Panc1 (cell line): ENCODE results near the gene OPN3. TPM values are rescaled to one million over a fixed set of nuclear protein-coding genes. Genes with fewer than 3 reads are reported as not detected.

Source experiments
- ATAC-seq: fragments of 200-7000 bp; cut with Tn5 transposase; 2 replicates; pipeline ENCODE4 v1.9.1; 2020; ENCODE audit warnings: mild to moderate bottlenecking, moderate library complexity
- BruUV-seq: library from RNA; stranded (reverse); fragments of 400-500 nt; replicated peaks from 2 replicates; lab custom pipeline; 2021; lab: Mats Ljungman, UMichigan
- CTCF ChIA-PET: fragments of 300-600 bp; sonication (Branson Sonifier 250); formaldehyde crosslinking; loops from one replicate; lab custom pipeline; 2022; ENCODE audit warnings: antibody characterized with exemption; lab: Charles Lee
- POLR2A ChIA-PET: fragments of 300-600 bp; sonication (Branson Sonifier 250); formaldehyde crosslinking; loops from one replicate; lab custom pipeline; 2022; ENCODE audit warnings: antibody characterized with exemption; lab: Charles Lee
- DNase-seq: peaks from one replicate; pipeline ENCODE4 v3.0.0-alpha.2; 2010; ENCODE audit warnings: low read depth, low spot score
- H3K27ac ChIP-seq: 2 replicates; pipeline ENCODE4 v1.5.1; 2011; ENCODE audit warnings: mild to moderate bottlenecking, low read length, inconsistent platforms
- H3K27me3 ChIP-seq: fragments of 200-500 bp; sonication (Bioruptor generic); 2 replicates; pipeline ENCODE4 v1.6.0; 2014; ENCODE audit warnings: low read length, inconsistent platforms; ENCODE audit not compliant: control insufficient read depth, insufficient read depth
- H3K36me3 ChIP-seq: fragments of 200-500 bp; sonication (Bioruptor generic); 2 replicates; pipeline ENCODE4 v1.5.1; 2014; ENCODE audit warnings: inconsistent platforms, mild to moderate bottlenecking, low read length, moderate library complexity; ENCODE audit not compliant: control insufficient read depth, insufficient read depth
- H3K4me1 ChIP-seq: 2 replicates; pipeline ENCODE4 v1.5.1; 2011; ENCODE audit warnings: inconsistent platforms, mild to moderate bottlenecking, low read length, moderate library complexity; ENCODE audit not compliant: control insufficient read depth, insufficient read depth
- H3K4me3 ChIP-seq, 2 experiments: 2 replicates each; pipeline ENCODE4 v1.5.1; 2011 to 2012; ENCODE audit warnings: low read depth in 2 of 2, low read length in 2 of 2, mild to moderate bottlenecking in 2 of 2, inconsistent platforms in 1 of 2, moderate library complexity in 1 of 2
- H3K9me3 ChIP-seq: fragments of 200-500 bp; sonication (Bioruptor generic); 2 replicates; pipeline ENCODE4 v1.5.1; 2014; ENCODE audit warnings: low read depth, mild to moderate bottlenecking, inconsistent platforms, low read length, moderate library complexity; ENCODE audit not compliant: control insufficient read depth, insufficient read depth
- POLR2AphosphoS5 ChIP-seq: IDR thresholded peaks from 2 replicates; pipeline ENCODE4 v1.6.1; 2012; ENCODE audit warnings: mild to moderate bottlenecking, low read depth, low read length, moderate library complexity
- SIN3A ChIP-seq: IDR thresholded peaks from 2 replicates; pipeline ENCODE4 v1.6.1; 2012; ENCODE audit warnings: low read depth, mild to moderate bottlenecking, low read length, moderate library complexity, borderline replicate concordance; ENCODE audit not compliant: insufficient read depth
- TCF7L2 ChIP-seq: IDR thresholded peaks from 2 replicates; pipeline ENCODE4 v1.6.1; 2011; ENCODE audit warnings: mild to moderate bottlenecking, low read depth, low read length, inconsistent platforms
- in situ Hi-C: cut with HindIII; loops from 2 replicates; pipeline ENCODE4 v1.10.0; 2016; ENCODE audit warnings: low sequenced_read_pairs, low pct_unique_long_range_greater_than_20kb
- intact Hi-C: fragments of 100-400 bp; cut with micrococcal nuclease; formaldehyde crosslinking; loops from one replicate; pipeline ENCODE4 v1.10.0; 2022; ENCODE audit not compliant: unreplicated experiment
- total RNA-seq: library from RNA; stranded (reverse); gene quantifications from one replicate; pipeline ENCODE4 v1.2.1, GENCODE V29; 2021; ENCODE audit not compliant: unreplicated experiment
- TF ChIP-seq, protein P1 (sequence below), 2 experiments: IDR thresholded peaks; 2 replicates each; pipeline ENCODE4 v1.6.1; 2011 to 2012; ENCODE audit warnings: low read depth in 2 of 2, control low read depth in 1 of 2, low read length in 1 of 2, mild to moderate bottlenecking in 1 of 2, moderate library complexity in 1 of 2; ENCODE audit not compliant: insufficient read depth in 1 of 2
- TF ChIP-seq, protein P2 (sequence below): fragments of 450-650 bp; IDR thresholded peaks from 2 replicates; pipeline ENCODE4 v1.5.1; 2017; ENCODE audit warnings: mild to moderate bottlenecking

The OPN3 gene
- total RNA-seq, 1 experiment from 2014 or later = 34.0 TPM

DNA sequence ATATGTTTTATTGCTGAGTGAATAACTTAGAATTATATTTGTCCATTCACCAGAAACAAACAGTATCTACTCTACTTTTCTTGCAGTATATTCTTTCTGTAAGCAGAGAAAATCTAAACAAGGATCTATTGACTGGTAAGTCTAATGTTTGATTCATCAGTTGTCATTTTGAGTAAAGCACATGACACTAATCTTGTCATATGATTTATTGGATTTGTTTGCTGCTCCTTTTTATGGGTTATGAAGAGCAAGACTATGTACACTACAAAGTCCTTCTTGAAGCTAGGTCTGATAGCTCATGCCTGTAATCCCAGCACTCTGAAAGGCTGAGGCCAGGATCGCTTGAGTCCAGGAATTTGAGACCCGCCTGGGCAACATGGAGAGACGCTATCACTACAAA, 84.6 kb downstream of the OPN3 start:
- H3K36me3 ChIP-seq = no peaks in the 10 kb centered on the region
- intact Hi-C loops (no loop called here), in situ Hi-C loops (no loop called here)
- H3K27me3 ChIP-seq = no peaks in the 10 kb centered on the region
- H3K27ac ChIP-seq = no peak overlapping the region
- no TSS peak for BruUV-seq
- no peak for TF ChIP-seq TCF7L2
- no peak for TF ChIP-seq POLR2AphosphoS5
- TF ChIP-seq SIN3A = no peak
- TF ChIP-seq, protein P1, sequence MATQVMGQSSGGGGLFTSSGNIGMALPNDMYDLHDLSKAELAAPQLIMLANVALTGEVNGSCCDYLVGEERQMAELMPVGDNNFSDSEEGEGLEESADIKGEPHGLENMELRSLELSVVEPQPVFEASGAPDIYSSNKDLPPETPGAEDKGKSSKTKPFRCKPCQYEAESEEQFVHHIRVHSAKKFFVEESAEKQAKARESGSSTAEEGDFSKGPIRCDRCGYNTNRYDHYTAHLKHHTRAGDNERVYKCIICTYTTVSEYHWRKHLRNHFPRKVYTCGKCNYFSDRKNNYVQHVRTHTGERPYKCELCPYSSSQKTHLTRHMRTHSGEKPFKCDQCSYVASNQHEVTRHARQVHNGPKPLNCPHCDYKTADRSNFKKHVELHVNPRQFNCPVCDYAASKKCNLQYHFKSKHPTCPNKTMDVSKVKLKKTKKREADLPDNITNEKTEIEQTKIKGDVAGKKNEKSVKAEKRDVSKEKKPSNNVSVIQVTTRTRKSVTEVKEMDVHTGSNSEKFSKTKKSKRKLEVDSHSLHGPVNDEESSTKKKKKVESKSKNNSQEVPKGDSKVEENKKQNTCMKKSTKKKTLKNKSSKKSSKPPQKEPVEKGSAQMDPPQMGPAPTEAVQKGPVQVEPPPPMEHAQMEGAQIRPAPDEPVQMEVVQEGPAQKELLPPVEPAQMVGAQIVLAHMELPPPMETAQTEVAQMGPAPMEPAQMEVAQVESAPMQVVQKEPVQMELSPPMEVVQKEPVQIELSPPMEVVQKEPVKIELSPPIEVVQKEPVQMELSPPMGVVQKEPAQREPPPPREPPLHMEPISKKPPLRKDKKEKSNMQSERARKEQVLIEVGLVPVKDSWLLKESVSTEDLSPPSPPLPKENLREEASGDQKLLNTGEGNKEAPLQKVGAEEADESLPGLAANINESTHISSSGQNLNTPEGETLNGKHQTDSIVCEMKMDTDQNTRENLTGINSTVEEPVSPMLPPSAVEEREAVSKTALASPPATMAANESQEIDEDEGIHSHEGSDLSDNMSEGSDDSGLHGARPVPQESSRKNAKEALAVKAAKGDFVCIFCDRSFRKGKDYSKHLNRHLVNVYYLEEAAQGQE (IDR thresholded peaks at IDR 0.05; ENCODE audit: insufficient read depth in 1 of 2, low read depth in 2 of 2, low read length in 1 of 2) = no peak
- peaks cover 2% of the 10 kb centered on the region; the same call in 1 of the 2 replicates for H3K4me1 ChIP-seq
- ChIA-PET CTCF (no interaction called here), POLR2A (interaction anchor here (0.6 kb wide), 1 partner anchor 25 kb away, joined by 3 read pairs; no protein-coding TSS in a partner anchor)
- ATAC-seq (no peak), DNase-seq (no peak)
- no peak overlapping the region for H3K4me3 ChIP-seq
- no peaks in the 10 kb centered on the region for H3K9me3 ChIP-seq

DNA sequence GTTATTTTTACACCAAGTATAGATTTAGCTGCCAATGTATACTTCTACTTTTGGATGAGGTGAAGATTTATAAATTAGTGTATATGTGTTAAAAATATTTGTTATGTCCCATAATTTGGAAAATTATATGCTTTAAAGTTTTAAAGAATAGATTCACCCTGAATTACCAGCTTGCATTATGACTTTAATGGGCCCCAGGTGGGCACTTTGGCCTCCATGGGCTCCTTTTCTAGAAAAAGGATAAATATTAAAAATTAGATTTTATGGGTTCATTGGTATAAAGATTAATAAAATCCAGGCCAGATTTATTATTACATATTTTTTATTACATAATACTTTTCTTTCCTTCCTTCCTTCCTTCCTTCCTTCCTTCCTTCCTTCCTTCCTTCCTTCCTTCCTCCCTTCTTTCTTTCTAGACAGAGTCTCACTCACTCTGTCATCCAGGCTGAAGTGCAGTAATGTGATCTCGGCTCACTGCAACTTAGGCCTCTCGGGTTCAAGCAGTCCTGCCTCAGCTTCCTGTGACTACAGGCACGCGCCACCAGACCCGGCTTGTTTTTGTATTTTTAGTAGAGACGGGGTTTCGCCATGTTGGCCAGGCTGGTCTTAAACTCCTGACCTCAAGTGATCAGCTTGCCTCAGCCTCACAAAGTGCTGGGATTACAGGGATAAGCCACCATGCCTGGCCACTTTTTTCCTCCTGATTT, 86.1 kb downstream of the OPN3 start:
- BruUV-seq = no TSS peak
- intact Hi-C loops (no loop called here), in situ Hi-C loops (no loop called here)
- Histone ChIP-seq H3K27ac (no peak overlapping the region), H3K36me3 (no peaks in the 10 kb centered on the region), H3K27me3 (no peaks in the 10 kb centered on the region), H3K4me1 (peaks cover 2% of the 10 kb centered on the region; the same call in 1 of the 2 replicates), H3K4me3 (no peak overlapping the region), H3K9me3 (no peaks in the 10 kb centered on the region)
- ATAC-seq (no peak), DNase-seq (no peak)
- POLR2A ChIA-PET = no interaction called here
- TF ChIP-seq TCF7L2 = no peak
- TF ChIP-seq, protein P2, sequence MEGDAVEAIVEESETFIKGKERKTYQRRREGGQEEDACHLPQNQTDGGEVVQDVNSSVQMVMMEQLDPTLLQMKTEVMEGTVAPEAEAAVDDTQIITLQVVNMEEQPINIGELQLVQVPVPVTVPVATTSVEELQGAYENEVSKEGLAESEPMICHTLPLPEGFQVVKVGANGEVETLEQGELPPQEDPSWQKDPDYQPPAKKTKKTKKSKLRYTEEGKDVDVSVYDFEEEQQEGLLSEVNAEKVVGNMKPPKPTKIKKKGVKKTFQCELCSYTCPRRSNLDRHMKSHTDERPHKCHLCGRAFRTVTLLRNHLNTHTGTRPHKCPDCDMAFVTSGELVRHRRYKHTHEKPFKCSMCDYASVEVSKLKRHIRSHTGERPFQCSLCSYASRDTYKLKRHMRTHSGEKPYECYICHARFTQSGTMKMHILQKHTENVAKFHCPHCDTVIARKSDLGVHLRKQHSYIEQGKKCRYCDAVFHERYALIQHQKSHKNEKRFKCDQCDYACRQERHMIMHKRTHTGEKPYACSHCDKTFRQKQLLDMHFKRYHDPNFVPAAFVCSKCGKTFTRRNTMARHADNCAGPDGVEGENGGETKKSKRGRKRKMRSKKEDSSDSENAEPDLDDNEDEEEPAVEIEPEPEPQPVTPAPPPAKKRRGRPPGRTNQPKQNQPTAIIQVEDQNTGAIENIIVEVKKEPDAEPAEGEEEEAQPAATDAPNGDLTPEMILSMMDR = no peak
- TF ChIP-seq SIN3A = no peak
- TF ChIP-seq, protein P1 (IDR thresholded peaks at IDR 0.05; ENCODE audit: insufficient read depth in 1 of 2, low read depth in 2 of 2, low read length in 1 of 2) = no peak
- TF ChIP-seq POLR2AphosphoS5 = no peak
- CTCF ChIA-PET = interaction anchor here (0.5 to 0.7 kb wide), 2 partner anchors 620 to 1407 kb away, joined by 5 to 6 read pairs; no protein-coding TSS in a partner anchor
